ENCODE data around the gene NCK2.

DNA sequence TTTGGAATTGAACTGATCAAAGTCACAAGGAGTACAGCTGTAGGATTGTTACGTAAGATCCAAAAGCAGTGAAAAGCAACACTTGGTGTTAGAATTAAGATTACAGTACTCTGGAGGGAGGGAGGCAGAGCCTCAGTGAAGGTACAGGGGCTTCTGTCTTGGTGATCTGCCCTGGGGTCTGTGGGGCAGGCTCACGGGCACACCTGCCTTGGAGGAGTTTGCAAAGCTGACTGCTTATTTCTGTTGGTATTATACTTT lies 114.9 kb downstream of the NCK2 start:
- no peak for TF ChIP-seq EZH2phosphoT487 (IDR thresholded peaks at IDR 0.05; ENCODE audit: low read depth, severe bottlenecking, unreplicated experiment)
- TF ChIP-seq, protein P1, sequence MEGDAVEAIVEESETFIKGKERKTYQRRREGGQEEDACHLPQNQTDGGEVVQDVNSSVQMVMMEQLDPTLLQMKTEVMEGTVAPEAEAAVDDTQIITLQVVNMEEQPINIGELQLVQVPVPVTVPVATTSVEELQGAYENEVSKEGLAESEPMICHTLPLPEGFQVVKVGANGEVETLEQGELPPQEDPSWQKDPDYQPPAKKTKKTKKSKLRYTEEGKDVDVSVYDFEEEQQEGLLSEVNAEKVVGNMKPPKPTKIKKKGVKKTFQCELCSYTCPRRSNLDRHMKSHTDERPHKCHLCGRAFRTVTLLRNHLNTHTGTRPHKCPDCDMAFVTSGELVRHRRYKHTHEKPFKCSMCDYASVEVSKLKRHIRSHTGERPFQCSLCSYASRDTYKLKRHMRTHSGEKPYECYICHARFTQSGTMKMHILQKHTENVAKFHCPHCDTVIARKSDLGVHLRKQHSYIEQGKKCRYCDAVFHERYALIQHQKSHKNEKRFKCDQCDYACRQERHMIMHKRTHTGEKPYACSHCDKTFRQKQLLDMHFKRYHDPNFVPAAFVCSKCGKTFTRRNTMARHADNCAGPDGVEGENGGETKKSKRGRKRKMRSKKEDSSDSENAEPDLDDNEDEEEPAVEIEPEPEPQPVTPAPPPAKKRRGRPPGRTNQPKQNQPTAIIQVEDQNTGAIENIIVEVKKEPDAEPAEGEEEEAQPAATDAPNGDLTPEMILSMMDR (IDR thresholded peaks at IDR 0.05; ENCODE audit: poor library complexity), result no peak
- TF ChIP-seq EZH2 (IDR thresholded peaks at IDR 0.05; ENCODE audit: borderline replicate concordance), result no peak
